Measurements from ENCODE around the gene ATOSA. TPM values are rescaled to one million over a fixed set of nuclear protein-coding genes. Genes with fewer than 3 reads are reported as not detected.

The ATOSA gene
- total and polyA plus RNA-seq, 2 of the 8 experiments (the other 6 are each of a cell fraction or from before 2014, with no cell fraction given) = 4.6 to 7.9 TPM

DNA sequence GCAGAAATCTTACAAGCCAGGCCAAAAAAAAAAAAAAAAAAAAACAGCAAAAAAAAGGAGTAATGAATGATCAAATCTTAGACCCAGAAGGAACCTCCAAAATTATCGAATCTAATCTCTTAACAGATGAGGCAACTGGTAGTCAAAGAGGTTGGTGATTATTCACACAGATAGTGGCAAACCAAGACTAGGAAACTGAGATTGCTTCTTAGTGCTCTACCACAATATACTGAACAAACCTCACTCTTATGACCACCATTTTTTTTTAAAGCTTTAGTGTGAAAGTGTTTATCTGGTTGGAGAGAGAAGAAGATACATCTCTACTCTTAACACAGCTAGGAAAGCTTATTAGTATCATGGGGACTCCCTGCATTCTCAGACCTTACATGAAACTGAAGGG lies 17.3 kb downstream of the ATOSA start (continued):
- TF ChIP-seq NRF1 (IDR thresholded peaks at IDR 0.05; ENCODE audit: low read depth, low read length) = no peak
- TF ChIP-seq, protein P1, sequence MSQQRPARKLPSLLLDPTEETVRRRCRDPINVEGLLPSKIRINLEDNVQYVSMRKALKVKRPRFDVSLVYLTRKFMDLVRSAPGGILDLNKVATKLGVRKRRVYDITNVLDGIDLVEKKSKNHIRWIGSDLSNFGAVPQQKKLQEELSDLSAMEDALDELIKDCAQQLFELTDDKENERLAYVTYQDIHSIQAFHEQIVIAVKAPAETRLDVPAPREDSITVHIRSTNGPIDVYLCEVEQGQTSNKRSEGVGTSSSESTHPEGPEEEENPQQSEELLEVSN (IDR thresholded peaks at IDR 0.05) = no peak

All from H1 (cell line).